GM23338 (cell line): ENCODE results near the gene CATSPERZ. TPM values are rescaled to one million over a fixed set of nuclear protein-coding genes. Genes with fewer than 3 reads are reported as not detected.

ENCODE experiments used
- POLR2AphosphoS5 ChIP-seq: IDR thresholded peaks from 2 replicates; pipeline ENCODE4 v1.6.1; 2016; ENCODE audit warnings: antibody characterized with exemption, low read depth
- REST ChIP-seq: IDR thresholded peaks from one replicate; pipeline ENCODE4 v1.6.1; 2018; ENCODE audit warnings: antibody characterized with exemption; ENCODE audit not compliant: unreplicated experiment
- STAT1 ChIP-seq: IDR thresholded peaks from one replicate; pipeline ENCODE4 v1.6.1; 2016; ENCODE audit warnings: antibody characterized with exemption; ENCODE audit not compliant: unreplicated experiment
- ZNF331 ChIP-seq: fragments of 250-450 bp; sonication (Bioruptor Pico); IDR thresholded peaks from 2 replicates; pipeline ENCODE4 v1.5.0; 2020; ENCODE audit warnings: low read depth, mild to moderate bottlenecking, moderate library complexity
- polyA plus RNA-seq: library from polyadenylated mRNA; unstranded; fragments of >200 nt; fragmentation: Nextera tagmentation; extraction: Ambion mirVana; gene quantifications from 2 replicates; pipeline ENCODE4 v1.2.1, GENCODE V29; 2016
- total RNA-seq: library from RNA; depleted of rRNA; stranded (reverse); fragments of >200 nt; shearing (Covaris generic); gene quantifications from 2 replicates; pipeline ENCODE4 v1.2.3, GENCODE V29; 2014
- TF ChIP-seq, protein P1 (sequence below): fragments of 250-450 bp; sonication (Bioruptor Pico); IDR thresholded peaks from 2 replicates; pipeline ENCODE4 v1.5.0; 2020; ENCODE audit warnings: mild to moderate bottlenecking, moderate library complexity

CATSPERZ gene
- total and polyA plus RNA-seq, 2 experiments from 2014 or later, result 0.99 TPM; not detected in 1

GRCh38 chr11:64352995-64353714, 53.0 kb downstream of the CATSPERZ start (continued):
- TF ChIP-seq, protein P1, sequence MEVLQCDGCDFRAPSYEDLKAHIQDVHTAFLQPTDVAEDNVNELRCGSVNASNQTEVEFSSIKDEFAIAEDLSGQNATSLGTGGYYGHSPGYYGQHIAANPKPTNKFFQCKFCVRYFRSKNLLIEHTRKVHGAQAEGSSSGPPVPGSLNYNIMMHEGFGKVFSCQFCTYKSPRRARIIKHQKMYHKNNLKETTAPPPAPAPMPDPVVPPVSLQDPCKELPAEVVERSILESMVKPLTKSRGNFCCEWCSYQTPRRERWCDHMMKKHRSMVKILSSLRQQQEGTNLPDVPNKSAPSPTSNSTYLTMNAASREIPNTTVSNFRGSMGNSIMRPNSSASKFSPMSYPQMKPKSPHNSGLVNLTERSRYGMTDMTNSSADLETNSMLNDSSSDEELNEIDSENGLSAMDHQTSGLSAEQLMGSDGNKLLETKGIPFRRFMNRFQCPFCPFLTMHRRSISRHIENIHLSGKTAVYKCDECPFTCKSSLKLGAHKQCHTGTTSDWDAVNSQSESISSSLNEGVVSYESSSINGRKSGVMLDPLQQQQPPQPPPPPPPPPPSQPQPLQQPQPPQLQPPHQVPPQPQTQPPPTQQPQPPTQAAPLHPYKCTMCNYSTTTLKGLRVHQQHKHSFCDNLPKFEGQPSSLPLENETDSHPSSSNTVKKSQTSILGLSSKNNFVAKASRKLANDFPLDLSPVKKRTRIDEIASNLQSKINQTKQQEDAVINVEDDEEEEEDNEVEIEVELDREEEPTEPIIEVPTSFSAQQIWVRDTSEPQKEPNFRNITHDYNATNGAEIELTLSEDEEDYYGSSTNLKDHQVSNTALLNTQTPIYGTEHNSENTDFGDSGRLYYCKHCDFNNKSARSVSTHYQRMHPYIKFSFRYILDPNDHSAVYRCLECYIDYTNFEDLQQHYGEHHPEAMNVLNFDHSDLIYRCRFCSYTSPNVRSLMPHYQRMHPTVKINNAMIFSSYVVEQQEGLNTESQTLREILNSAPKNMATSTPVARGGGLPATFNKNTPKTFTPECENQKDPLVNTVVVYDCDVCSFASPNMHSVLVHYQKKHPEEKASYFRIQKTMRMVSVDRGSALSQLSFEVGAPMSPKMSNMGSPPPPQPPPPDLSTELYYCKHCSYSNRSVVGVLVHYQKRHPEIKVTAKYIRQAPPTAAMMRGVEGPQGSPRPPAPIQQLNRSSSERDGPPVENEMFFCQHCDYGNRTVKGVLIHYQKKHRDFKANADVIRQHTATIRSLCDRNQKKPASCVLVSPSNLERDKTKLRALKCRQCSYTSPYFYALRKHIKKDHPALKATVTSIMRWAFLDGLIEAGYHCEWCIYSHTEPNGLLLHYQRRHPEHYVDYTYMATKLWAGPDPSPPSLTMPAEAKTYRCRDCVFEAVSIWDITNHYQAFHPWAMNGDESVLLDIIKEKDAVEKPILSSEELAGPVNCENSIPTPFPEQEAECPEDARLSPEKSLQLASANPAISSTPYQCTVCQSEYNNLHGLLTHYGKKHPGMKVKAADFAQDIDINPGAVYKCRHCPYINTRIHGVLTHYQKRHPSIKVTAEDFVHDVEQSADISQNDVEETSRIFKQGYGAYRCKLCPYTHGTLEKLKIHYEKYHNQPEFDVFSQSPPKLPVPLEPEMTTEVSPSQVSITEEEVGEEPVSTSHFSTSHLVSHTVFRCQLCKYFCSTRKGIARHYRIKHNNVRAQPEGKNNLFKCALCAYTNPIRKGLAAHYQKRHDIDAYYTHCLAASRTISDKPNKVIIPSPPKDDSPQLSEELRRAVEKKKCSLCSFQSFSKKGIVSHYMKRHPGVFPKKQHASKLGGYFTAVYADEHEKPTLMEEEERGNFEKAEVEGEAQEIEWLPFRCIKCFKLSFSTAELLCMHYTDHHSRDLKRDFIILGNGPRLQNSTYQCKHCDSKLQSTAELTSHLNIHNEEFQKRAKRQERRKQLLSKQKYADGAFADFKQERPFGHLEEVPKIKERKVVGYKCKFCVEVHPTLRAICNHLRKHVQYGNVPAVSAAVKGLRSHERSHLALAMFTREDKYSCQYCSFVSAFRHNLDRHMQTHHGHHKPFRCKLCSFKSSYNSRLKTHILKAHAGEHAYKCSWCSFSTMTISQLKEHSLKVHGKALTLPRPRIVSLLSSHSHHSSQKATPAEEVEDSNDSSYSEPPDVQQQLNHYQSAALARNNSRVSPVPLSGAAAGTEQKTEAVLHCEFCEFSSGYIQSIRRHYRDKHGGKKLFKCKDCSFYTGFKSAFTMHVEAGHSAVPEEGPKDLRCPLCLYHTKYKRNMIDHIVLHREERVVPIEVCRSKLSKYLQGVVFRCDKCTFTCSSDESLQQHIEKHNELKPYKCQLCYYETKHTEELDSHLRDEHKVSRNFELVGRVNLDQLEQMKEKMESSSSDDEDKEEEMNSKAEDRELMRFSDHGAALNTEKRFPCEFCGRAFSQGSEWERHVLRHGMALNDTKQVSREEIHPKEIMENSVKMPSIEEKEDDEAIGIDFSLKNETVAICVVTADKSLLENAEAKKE (CRISPR knock-in tag), result no peak
- TF ChIP-seq ZNF331 (CRISPR knock-in tag) (no peak), REST (no peak), STAT1 (no peak), POLR2AphosphoS5 (no peak)
